GM12801 (cell line): ENCODE data around the gene PLD1.

ENCODE experiments used
- TF ChIP-seq, protein P1 (sequence below): IDR thresholded peaks from one replicate; pipeline ENCODE4 v1.5.1; 2011; ENCODE audit warnings: control low read depth; ENCODE audit not compliant: insufficient read length; ENCODE audit errors: extremely low read depth

The PLD1 gene

DNA sequence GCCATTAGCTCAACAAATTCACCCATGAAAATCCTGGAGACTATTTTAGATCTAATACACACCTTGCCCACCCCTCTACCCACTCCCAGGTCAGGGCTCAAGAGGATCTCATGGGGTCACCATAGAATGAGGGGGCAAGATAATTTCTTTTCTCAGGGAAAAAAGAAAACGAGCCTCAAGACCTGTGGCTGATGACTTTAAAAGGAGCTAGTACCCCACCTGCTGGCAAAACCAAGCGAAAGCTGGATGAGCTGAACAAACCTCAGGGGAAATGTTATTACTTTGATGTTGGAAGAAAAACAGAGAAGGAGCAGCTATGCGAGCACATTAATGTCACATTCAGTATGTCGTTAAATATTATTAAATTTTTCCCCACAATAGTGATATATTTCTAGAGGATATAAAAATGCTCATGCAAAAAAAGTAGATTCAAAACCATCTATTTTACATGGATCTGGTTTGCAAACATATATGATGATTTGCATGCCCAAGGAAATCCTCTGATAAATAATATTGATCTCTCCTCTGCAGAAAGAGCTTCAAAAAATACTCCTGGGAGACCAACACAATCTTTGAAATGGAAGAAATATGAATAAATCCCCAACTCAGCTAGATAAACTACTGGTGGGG lies 37.7 kb downstream of the PLD1 start:
- TF ChIP-seq, protein P1, sequence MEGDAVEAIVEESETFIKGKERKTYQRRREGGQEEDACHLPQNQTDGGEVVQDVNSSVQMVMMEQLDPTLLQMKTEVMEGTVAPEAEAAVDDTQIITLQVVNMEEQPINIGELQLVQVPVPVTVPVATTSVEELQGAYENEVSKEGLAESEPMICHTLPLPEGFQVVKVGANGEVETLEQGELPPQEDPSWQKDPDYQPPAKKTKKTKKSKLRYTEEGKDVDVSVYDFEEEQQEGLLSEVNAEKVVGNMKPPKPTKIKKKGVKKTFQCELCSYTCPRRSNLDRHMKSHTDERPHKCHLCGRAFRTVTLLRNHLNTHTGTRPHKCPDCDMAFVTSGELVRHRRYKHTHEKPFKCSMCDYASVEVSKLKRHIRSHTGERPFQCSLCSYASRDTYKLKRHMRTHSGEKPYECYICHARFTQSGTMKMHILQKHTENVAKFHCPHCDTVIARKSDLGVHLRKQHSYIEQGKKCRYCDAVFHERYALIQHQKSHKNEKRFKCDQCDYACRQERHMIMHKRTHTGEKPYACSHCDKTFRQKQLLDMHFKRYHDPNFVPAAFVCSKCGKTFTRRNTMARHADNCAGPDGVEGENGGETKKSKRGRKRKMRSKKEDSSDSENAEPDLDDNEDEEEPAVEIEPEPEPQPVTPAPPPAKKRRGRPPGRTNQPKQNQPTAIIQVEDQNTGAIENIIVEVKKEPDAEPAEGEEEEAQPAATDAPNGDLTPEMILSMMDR: peak; percentile 19

GRCh38 chr3:171770689-171771620 lies 39.3 kb downstream of the PLD1 start:
- TF ChIP-seq, protein P1: no peak

DNA sequence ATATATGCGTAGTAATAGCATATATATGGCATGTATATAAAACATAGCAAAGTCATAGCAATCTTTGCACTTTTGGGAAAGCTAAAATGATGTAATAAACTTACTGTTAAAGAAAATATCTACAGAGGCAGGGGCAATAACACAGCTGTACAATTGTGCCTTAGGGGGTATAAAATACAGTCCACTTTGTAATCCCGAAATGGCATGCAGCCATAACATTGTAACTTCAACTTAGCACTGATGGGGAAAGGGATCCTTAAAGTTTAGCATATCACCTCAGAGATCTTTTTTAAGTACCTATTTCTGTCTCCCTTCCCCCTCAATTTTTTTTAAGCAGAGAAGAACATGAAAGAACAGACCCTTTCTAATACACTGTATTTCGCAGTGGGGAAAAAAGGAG lies 40.8 kb downstream of the PLD1 start:
- TF ChIP-seq, protein P1: no peak

GRCh38 chr3:171768986-171769385 lies 41.3 kb downstream of the PLD1 start:
- TF ChIP-seq, protein P1: no peak

GRCh38 chr3:171768281-171768900 lies 41.9 kb downstream of the PLD1 start:
- TF ChIP-seq, protein P1: no peak

GRCh38 chr3:171765511-171765887 lies 44.8 kb downstream of the PLD1 start:
- TF ChIP-seq, protein P1: no peak

GRCh38 chr3:171763392-171763791 lies 46.9 kb downstream of the PLD1 start:
- TF ChIP-seq, protein P1: no peak
